Epidermal melanocyte (primary cell): ENCODE results near the gene NT5DC4.
"Not testable (repeated sequence)": the region's sequence is repeated elsewhere in the genome, so short reads cannot be mapped to it uniquely, and the experiment has no call there.

Experiments
- DNase-seq: peaks from one replicate; pipeline ENCODE4 v3.0.0; 2011; ENCODE audit warnings: low spot score; ENCODE audit not compliant: insufficient read length

Gene NT5DC4

DNA sequence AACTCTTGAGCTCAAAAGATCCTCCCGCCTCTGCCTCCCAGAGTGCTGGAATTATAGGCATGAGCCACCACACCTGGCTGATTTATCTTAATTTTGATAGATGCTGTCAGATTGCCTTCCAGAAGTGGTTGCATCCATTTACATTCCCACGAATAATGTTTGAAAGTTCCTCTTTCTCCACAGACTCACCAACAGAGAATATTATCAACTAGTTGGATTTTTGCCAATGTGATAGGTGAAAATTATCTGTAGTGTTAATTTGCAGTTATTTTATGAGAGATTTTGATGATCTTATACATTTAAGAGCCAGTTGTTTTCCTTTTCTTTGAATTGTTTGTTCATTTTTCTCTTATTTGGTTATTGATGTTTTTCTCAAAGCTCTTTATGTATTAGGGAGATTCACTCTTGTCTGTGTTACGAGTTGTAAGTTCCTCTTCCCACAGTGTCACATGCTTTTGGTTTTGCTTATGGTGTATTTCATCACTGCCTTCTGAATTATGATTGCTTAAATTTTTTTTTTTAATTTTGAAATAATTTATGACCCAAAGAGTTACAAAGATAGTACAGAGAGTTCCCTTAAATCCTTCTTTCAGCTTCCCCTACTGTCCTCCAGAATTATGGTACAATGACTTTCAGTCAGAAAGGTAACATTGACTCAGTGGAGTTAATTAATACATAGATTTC lies 20.7 kb upstream of the NT5DC4 start:
- DNase-seq: no peak

GRCh38 chr2:112701052-112701451 lies 19.8 kb upstream of the NT5DC4 start:
- no peak for DNase-seq

DNA sequence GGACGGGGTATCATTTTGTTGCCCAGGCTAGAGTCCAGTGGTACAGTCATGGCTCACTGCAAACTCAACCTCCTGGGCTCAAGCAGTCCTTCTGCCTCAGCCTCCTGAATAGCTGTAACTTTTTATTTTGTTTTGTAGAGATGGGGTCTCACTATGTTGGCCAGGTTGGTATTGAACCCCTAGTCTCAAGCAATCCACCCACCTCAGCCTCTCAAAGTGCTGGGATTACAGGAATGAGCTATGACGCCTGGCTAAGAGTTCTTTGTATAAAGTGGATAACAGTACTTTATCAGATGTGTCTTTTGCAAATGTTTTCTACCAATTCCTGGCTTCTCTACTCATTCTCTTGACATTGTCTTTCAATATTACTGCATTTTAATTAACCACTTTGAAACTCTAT lies 17.1 kb upstream of the NT5DC4 start:
- no peak for DNase-seq

DNA sequence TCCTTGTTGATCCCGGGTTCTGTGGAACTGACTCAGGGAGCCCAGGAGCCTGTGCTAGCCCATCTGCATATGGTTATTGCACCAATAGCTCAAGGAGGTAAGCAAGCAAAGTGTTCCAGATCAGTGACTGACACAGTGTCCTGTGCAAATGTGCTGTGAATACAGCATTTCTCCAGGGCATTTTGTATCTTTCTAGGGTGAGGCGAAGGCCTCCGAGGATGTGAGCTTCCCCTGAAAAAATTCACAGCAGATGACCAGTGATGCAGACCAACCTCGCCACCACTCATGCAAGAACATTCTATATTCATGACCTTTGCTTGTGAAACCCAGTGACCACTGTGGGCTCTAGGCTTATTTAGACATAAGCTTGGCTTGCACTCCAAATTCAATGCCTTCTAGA lies 15.2 kb upstream of the NT5DC4 start:
- no peak for DNase-seq

GRCh38 chr2:112706170-112706664 lies 14.6 kb upstream of the NT5DC4 start:
- no peak for DNase-seq

- DNase-seq: not testable (repeated sequence)
Observed at GRCh38 chr2:112706947-112707346, 13.9 kb upstream of the NT5DC4 start.

GRCh38 chr2:112708968-112709367 lies 11.9 kb upstream of the NT5DC4 start:
- DNase-seq: no peak

DNA sequence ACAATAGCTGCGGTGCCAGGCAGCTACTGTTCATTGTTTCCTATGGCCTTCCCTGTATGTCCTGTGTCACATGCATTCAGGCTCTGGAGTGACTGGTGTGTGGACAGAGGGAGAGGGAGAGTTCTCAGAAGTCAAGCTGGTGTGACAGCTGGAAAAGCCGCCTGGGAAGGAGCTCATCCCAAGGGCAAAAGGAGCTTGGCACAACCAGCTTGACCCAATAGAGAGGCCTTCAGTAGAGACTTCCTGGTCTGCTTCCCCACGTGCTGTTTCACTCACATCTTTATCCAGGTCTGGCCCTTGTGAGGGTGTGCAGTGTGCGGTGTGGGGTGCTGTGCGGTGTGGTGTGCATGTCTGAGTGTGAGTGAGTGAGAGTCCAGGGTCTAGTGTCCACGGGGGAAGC lies 11.1 kb upstream of the NT5DC4 start:
- DNase-seq: no peak

DNA sequence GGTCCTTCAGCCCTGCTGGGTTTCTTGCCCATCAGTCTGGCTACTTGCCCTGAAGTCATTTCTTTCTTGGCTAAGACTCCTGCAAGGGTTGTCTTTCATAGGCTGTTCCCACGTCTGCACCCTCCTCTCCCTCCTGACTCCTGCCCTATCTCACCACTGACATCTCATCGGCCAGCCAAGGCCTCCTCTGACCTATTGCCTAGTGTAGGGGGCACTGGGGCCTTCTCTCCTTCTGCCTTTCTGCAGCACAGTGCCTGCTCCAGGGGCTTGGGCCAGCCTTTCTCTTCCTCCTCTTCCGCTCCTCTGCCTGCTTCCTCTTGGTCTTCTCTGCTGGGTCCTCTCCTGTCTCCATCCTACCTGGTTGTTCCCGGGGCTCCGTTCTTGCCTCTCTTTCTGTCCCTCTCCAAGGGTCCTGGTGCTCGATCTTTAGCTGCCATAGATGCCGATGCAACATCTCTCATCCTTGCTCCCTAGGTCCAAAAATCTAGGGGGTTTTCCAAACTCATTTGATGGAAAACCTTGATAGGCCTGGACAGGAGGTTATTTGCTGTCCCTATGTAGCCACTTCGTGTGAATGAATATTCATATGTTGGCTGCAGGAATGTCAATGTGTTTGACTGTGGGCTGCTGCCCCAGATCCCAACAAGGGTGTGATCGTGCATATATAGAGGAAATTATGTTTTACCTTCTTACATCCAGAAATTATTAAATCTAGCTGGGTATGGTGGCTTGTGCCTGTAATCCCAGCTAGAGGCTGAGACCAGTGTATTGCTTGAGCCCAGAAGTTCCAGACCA lies 9.7 kb upstream of the NT5DC4 start:
- no peak for DNase-seq

- DNase-seq: no peak
Observed at GRCh38 chr2:112712465-112712864, 8.4 kb upstream of the NT5DC4 start.

GRCh38 chr2:112712903-112713584 lies 7.8 kb upstream of the NT5DC4 start:
- DNase-seq: no peak

GRCh38 chr2:112713585-112713925 lies 7.3 kb upstream of the NT5DC4 start:
- DNase-seq: no peak

DNA sequence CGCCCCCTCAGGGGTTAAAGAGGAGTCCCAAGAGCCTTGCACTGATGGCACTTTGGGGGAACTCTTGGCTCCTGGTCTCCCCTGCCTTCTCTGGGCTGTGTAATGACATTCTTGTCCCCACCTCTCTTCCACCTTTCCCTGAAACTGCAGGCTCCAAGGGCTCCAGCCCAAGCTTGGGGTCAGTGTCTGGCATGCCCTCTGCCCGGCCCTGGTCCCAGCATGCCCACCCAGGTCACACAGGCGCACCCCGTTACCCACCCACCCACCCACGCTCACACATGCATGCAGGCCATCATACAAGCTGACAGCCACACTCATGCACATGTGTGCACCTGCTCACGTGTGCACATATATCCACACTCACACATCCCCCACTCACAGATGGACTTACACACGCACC lies 6.9 kb upstream of the NT5DC4 start:
- DNase-seq: no peak

DNA sequence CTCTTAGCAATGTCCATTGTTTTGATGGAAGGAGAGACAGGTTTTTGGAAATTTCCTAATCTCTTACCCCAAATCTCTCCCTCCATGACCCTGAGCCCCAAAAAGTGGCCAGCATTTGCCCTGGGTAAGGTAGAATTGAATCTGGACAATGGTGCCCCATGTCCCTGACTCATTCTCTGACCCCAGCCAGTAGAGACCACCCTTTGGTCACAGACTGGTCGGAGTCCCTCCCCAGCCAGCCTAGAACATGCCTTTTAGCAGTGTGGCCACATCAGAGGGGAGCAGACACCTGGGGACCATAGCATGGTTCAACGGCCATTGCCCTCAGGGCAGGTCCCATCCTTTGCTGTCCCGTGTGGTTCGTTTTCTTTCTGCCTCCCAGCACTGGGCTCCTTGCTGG lies 6.5 kb upstream of the NT5DC4 start:
- DNase-seq: no peak

- no peak for DNase-seq
Observed at GRCh38 chr2:112714836-112715631, 5.8 kb upstream of the NT5DC4 start.

DNA sequence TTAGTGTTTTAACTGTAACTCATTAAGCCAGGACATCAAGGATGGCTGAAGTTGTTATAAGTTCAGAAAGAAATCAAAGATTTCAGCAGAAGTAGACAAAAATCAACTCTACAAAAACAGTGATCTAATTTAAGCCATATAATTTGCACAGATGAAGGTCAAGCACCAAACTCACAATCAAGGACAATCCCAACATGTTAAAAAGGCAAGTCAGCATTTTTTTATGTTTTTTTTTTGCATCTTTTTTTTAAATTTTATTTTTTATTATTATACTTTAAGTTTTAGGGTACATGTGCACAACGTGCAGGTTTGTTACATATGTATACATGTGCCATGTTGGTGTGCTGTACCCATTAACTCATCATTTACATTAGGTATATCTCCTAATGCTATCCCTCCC lies 4.7 kb upstream of the NT5DC4 start:
- not testable (repeated sequence) for DNase-seq

- not testable (repeated sequence) for DNase-seq
Observed at GRCh38 chr2:112716826-112717352, 3.9 kb upstream of the NT5DC4 start.

DNA sequence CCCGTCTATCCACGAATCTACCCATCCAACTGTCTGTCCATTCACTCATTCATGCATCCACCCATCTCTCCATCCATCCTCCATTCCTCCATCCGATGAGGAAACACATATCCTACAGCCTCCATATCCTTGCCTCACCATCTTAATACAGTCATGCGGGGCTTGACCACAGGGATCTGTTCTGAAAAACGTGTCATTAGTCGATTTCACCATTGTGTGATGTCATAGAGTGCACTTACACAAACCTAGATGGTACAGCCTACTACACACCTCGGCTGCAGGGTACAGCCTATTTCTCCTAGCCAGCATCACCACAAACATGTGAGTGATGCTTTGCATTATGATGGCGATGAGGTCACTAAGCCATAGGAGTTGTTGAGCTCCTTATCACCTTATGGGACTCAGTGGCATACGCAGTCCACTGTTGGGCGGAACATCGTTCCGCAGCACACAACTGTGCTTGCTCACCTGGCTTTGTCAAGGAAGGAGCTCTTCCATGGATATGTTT lies 1.9 kb upstream of the NT5DC4 start:
- DNase-seq: no peak

DNA sequence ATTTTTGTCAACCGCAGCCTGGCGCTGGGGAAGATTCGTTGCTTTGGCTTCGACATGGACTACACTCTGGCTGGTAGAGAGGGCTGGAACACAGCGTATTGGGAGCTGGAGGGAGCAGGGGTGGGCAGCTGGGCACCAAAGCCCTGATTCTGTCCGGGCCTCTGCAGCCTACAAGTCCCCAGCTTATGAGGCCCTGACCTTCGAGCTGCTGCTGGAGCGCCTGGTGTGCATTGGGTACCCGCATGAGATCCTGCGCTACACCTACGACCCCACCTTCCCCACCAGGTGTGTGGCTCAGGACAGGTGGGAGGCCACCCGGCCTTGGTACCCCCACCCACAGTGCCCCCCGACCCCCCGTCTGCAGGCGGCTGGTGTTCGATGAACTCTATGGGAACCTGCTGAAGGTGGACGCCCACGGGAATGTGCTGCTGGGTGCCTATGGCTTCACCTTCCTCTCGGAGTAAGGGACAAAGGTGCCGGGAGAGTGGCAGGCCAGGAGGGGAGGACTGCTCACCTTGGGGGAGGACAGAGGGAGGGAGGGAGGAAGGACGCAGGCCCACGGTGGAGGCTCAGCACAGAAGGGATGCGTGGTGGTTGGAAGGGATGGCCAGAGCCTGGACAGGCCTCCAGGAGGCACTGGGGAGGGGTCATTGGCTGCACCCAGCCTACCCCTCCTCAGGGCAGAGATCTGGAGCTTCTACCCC lies 1.2 kb downstream of the NT5DC4 start:
- no peak for DNase-seq

DNA sequence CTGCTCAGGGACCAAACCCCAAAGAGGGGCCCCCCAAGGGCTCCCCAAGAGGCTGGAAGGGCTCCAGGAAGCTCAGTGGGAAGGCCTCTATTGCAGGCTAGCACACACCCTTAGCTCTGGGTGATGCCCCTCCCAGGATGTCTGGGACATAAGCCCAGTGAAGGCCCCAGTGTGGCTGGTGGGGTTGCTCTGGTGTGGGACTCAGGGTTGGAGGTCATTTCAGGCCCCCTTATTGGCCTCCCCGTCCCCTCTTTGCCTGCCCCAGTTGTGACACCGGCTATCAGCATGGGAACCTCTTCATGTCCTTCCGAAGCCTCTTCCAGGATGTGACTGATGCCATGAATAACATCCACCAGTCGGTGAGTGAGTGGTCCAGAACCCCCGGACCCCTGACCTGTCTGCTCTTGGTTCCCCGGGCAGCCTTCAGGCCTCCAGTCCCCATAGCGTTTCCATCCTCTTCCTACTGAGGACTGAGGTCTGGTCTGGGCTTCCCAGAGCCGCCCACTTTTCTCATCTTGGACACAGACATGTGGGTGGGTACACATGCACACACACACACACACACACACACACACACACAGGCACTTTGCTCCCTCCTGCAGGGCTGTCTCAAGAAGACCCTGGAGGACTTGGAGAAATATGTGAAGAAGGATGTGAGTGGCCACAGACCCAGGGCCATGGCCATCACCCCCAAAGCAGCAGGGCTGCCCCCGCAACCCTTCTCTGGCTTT lies 2.2 kb downstream of the NT5DC4 start:
- no peak for DNase-seq
